Gastroesophageal sphincter (tissue), 4 donors: ENCODE measurements around the gene KANK3. TPM values are rescaled to one million over a fixed set of nuclear protein-coding genes. Genes with fewer than 3 reads are reported as not detected.
"Not testable (repeated sequence)": the region's sequence is repeated elsewhere in the genome, so short reads cannot be mapped to it uniquely, and the experiment has no call there.

Experiments
- ATAC-seq: fragments of 150-250 bp; one replicate; pipeline ENCODE4 v1.9.1; 2016; ENCODE audit warnings: mild to moderate bottlenecking, moderate library complexity
- H3K27ac ChIP-seq, 4 donors: fragments of 200-600 bp; sonication (generic) in 3 of 4; 1 replicate in 3 of 4; 2 replicates in 1 of 4; pipeline ENCODE4 v1.5.1; 2016 to 2019
- H3K27me3 ChIP-seq: fragments of 200-600 bp; sonication (generic); one replicate; pipeline ENCODE4 v1.5.1; 2019
- H3K36me3 ChIP-seq, 2 donors: fragments of 200-600 bp; sonication (generic); one replicate each; pipeline ENCODE4 v1.5.1; 2019; ENCODE audit warnings: control low read depth in 1 of 2
- H3K4me1 ChIP-seq, 3 donors: fragments of 200-600 bp; sonication (generic); 1 replicate in 2 of 3; 2 replicates in 1 of 3; pipeline ENCODE4 v1.5.1; 2016 to 2019; ENCODE audit warnings: control low read depth in 2 of 3
- H3K4me3 ChIP-seq, 2 donors: fragments of 200-600 bp; sonication (generic); one replicate each; pipeline ENCODE4 v1.5.1; 2019; ENCODE audit warnings: mild to moderate bottlenecking in 1 of 2, moderate library complexity in 1 of 2
- H3K9me3 ChIP-seq, 3 donors: fragments of 200-600 bp; sonication (generic); one replicate each; pipeline ENCODE4 v1.5.1; 2017 to 2019; ENCODE audit warnings: control low read depth in 2 of 3
- CTCF ChIP-seq, 4 experiments: fragments of 200-600 bp in 2 of 4; fragments of 450-650 bp in 2 of 4; sonication (generic) in 1 of 4; IDR thresholded peaks; one replicate each; pipeline ENCODE4 v1.5.1; 2017 to 2019; ENCODE audit warnings: antibody characterized with exemption in 4 of 4, mild to moderate bottlenecking in 2 of 4, moderate library complexity in 2 of 4
- EP300 ChIP-seq: sonication (generic); formaldehyde crosslinking; IDR thresholded peaks from one replicate; pipeline ENCODE4 v1.6.1; 2017; ENCODE audit warnings: antibody characterized with exemption, mild to moderate bottlenecking
- POLR2A ChIP-seq, 2 donors: fragments of 450-650 bp; IDR thresholded peaks; one replicate each; pipeline ENCODE4 v1.6.1; 2017; ENCODE audit warnings: antibody characterized with exemption in 2 of 2, mild to moderate bottlenecking in 2 of 2, moderate library complexity in 1 of 2
- POLR2AphosphoS5 ChIP-seq: sonication (generic); formaldehyde crosslinking; IDR thresholded peaks from one replicate; pipeline ENCODE4 v1.6.1; 2017; ENCODE audit warnings: antibody characterized with exemption
- WGBS, 2 donors: methylation state at CpG; one replicate each; pipeline ENCODE4 v1.1.5; 2018; ENCODE audit warnings: low coverage in 1 of 2; 5-methylcytosine and 5-hydroxymethylcytosine counted together
- small RNA-seq, 4 donors: library from RNA; depleted of rRNA; stranded (forward); fragments of <200 nt; gene quantifications; one replicate each; pipeline ENCODE3, GENCODE V24; 2016
- total RNA-seq, 4 donors: library from RNA; depleted of rRNA; stranded (reverse); fragments of >200 nt; gene quantifications; one replicate each; pipeline ENCODE4 v1.1.0, GENCODE V29; 2016

The KANK3 gene
- total RNA-seq, 4 donors from 2014 or later = 9.8 to 22.3 (median 19.2) TPM

GRCh38 chr19:8302734-8303133 lies 40.3 kb downstream of the KANK3 start:
- Histone ChIP-seq H3K36me3 (peaks cover 0 to 20% of the 10 kb centered on the region in 2 donors), H3K27me3 (no peaks in the 10 kb centered on the region), H3K9me3 (no peaks in the 10 kb centered on the region), H3K4me1 (peaks cover 0 to 25% (median 0%) of the 10 kb centered on the region in 3 donors), H3K27ac (no peak overlapping the region), H3K4me3 (no peak overlapping the region)
- TF ChIP-seq EP300 = no peak
- TF ChIP-seq POLR2AphosphoS5 = no peak
- no peak for TF ChIP-seq POLR2A (IDR thresholded peaks at IDR 0.05)
- TF ChIP-seq CTCF (IDR thresholded peaks at IDR 0.05) = no peak
- WGBS, 2 donors = 86% methylated on average over 6 of the region's 7 CpGs; no CpG with 5 or more reads in 1 of the 2 donors
- no peak for ATAC-seq

- Histone ChIP-seq H3K4me1 (peaks cover 0 to 21% (median 0%) of the 10 kb centered on the region in 3 donors), H3K4me3 (no peak overlapping the region), H3K27me3 (no peaks in the 10 kb centered on the region), H3K9me3 (no peaks in the 10 kb centered on the region), H3K36me3 (peaks cover 0 to 20% of the 10 kb centered on the region in 2 donors), H3K27ac (no peak overlapping the region)
- TF ChIP-seq CTCF (IDR thresholded peaks at IDR 0.05) (no peak), EP300 (no peak), POLR2AphosphoS5 (no peak), POLR2A (IDR thresholded peaks at IDR 0.05) (no peak)
- no CpG with 5 or more reads among the region's 11 CpGs for WGBS, 2 donors
- peak; percentile 57 for ATAC-seq
Observed at GRCh38 chr19:8302357-8302691, 40.7 kb downstream of the KANK3 start.

- not testable (repeated sequence) for H3K27me3 ChIP-seq, H3K4me3 ChIP-seq, H3K27ac ChIP-seq, H3K36me3 ChIP-seq, H3K9me3 ChIP-seq, H3K4me1 ChIP-seq
- ATAC-seq = peak; percentile 57
- WGBS, 2 donors = no CpG with 5 or more reads among the region's 9 CpGs
Observed at GRCh38 chr19:8291337-8291736, 51.7 kb downstream of the KANK3 start.

GRCh38 chr19:8276508-8276907 lies 66.6 kb downstream of the KANK3 start:
- not testable (repeated sequence) for H3K4me3 ChIP-seq, H3K9me3 ChIP-seq, H3K36me3 ChIP-seq, H3K4me1 ChIP-seq, H3K27me3 ChIP-seq, H3K27ac ChIP-seq
- no CpG with 5 or more reads among the region's 9 CpGs for WGBS, 2 donors
- peak; percentile 43 for ATAC-seq

Small RNAs within 50 kb of the gene (small RNA-seq; reads per million reads assigned to genes)
- gene MIR4999 = 0 reads per million in 4 donors

Other genes starting within 250 kb of the KANK3 start
- under 1 TPM in 1 of 4 donors, not detected in 3; 0.02 TPM for gene FBN3, start 193.7 kb downstream of the KANK3 start, total RNA-seq
- gene CERS4, start 133.9 kb downstream of the KANK3 start, total RNA-seq = 10 to 100 TPM; 24.8 to 33.8 (median 31.9) TPM
- gene CD320, start 34.9 kb downstream of the KANK3 start, total RNA-seq = 10 to 100 TPM; 25.4 to 58.5 (median 40.8) TPM
- gene NDUFA7, start 21.9 kb downstream of the KANK3 start, total RNA-seq = 10 to 100 TPM; 14.5 to 48.3 (median 32.3) TPM
- 100 to 1,000 TPM; 172 to 357 (median 250) TPM for gene RPS28, start 21.8 kb downstream of the KANK3 start, total RNA-seq
- gene ANGPTL4, start 20.9 kb upstream of the KANK3 start, total RNA-seq = 10 to 100 TPM in 3 of 4 donors, 1 to 10 TPM in 1; 4.4 to 48.2 (median 19.4) TPM
- gene RAB11B, start 47.1 kb upstream of the KANK3 start, total RNA-seq = 10 to 100 TPM; 28.6 to 71.8 (median 36.1) TPM
- gene MARCHF2, start 70.0 kb upstream of the KANK3 start, total RNA-seq = 100 to 1,000 TPM; 125 to 330 (median 237) TPM
- 100 to 1,000 TPM in 2 of 4 donors, 10 to 100 TPM in 2; 75.1 to 120 (median 101) TPM for gene HNRNPM, start 101.7 kb upstream of the KANK3 start, total RNA-seq
- 1 to 10 TPM in 1 of 4 donors, under 1 TPM in 3; 0.23 to 1.2 (median 0.45) TPM for gene PRAM1, start 159.4 kb upstream of the KANK3 start, total RNA-seq
- 10 to 100 TPM in 2 of 4 donors, 1 to 10 TPM in 2; 3.6 to 18.9 (median 10.3) TPM for gene ZNF414, start 170.9 kb upstream of the KANK3 start, total RNA-seq
- 10 to 100 TPM in 2 of 4 donors, 1 to 10 TPM in 2; 5.4 to 41.5 (median 10.3) TPM for gene MYO1F, start 234.2 kb upstream of the KANK3 start, total RNA-seq